ENCODE data around the gene RBBP5. TPM values are rescaled to one million over a fixed set of nuclear protein-coding genes. Genes with fewer than 3 reads are reported as not detected.
A peak's percentile ranks its signal among the peaks of the same experiment; 100 is the strongest.

RBBP5 gene
- total RNA-seq, 4 donors from 2014 or later = 4.9 to 33.7 (median 24.7) TPM

GRCh38 chr1:205150651-205151428, 29.1 kb upstream of the RBBP5 start:
- intact Hi-C loops (cut with DNase I; ENCODE audit: low total_unique reads) = no loop called here
- H3K36me3 ChIP-seq = no peaks in the 10 kb centered on the region
- TF ChIP-seq, protein P1, sequence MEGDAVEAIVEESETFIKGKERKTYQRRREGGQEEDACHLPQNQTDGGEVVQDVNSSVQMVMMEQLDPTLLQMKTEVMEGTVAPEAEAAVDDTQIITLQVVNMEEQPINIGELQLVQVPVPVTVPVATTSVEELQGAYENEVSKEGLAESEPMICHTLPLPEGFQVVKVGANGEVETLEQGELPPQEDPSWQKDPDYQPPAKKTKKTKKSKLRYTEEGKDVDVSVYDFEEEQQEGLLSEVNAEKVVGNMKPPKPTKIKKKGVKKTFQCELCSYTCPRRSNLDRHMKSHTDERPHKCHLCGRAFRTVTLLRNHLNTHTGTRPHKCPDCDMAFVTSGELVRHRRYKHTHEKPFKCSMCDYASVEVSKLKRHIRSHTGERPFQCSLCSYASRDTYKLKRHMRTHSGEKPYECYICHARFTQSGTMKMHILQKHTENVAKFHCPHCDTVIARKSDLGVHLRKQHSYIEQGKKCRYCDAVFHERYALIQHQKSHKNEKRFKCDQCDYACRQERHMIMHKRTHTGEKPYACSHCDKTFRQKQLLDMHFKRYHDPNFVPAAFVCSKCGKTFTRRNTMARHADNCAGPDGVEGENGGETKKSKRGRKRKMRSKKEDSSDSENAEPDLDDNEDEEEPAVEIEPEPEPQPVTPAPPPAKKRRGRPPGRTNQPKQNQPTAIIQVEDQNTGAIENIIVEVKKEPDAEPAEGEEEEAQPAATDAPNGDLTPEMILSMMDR (IDR thresholded peaks at IDR 0.05) = no peak
- TF ChIP-seq POLR2A (IDR thresholded peaks at IDR 0.05) = no peak

DNA sequence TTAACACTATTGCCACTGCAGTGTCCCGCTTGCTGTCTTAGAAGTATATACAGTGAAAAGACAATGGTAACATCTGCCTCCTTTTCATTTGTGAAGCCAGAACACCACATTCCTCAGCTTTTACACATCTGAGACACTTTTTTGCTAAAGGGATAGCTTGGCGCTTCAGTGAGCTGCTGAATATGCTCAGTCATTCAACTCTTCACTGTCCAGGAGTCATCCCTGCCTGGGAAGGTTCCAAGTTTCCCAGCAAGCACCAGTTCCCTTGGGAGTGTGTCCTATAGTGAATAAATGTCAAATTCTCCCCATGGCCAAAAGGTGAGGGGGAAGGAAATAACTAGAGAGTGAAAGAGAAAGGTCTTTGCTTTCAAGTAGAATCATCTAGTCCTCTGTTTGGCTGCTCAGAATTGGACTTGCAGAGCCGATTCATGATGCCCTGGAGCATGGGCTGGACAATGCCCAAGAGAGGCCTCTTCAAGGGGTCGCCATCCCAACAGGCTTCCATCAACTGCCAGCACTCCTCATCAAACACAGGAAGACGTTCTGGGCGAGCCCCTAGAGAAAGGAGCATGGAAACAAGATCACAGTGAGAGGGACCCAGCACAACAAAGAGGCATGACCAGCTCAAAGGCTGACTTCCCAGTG, 25.5 kb upstream of the RBBP5 start:
- Histone ChIP-seq H3K4me3 (no peak overlapping the region), H3K27me3 (no peaks in the 10 kb centered on the region), H3K9me3 (no peaks in the 10 kb centered on the region), H3K4me1 (no peaks in the 10 kb centered on the region), H3K27ac (no peak overlapping the region), H3K36me3 (no peaks in the 10 kb centered on the region)
- intact Hi-C loops (cut with DNase I; ENCODE audit: low total_unique reads) = no loop called here
- DNase-seq = no peak
- TF ChIP-seq POLR2A (IDR thresholded peaks at IDR 0.05) = no peak
- TF ChIP-seq, protein P1 (IDR thresholded peaks at IDR 0.05) = no peak

More at GRCh38 chr1:205150651-205151428, 29.1 kb upstream of the RBBP5 start:
- H3K27me3 ChIP-seq = no peaks in the 10 kb centered on the region
- H3K9me3 ChIP-seq = no peaks in the 10 kb centered on the region
- H3K4me1 ChIP-seq = no peaks in the 10 kb centered on the region
- no peak overlapping the region for H3K27ac ChIP-seq
- H3K4me3 ChIP-seq = no peak overlapping the region
- no peak for DNase-seq

DNA sequence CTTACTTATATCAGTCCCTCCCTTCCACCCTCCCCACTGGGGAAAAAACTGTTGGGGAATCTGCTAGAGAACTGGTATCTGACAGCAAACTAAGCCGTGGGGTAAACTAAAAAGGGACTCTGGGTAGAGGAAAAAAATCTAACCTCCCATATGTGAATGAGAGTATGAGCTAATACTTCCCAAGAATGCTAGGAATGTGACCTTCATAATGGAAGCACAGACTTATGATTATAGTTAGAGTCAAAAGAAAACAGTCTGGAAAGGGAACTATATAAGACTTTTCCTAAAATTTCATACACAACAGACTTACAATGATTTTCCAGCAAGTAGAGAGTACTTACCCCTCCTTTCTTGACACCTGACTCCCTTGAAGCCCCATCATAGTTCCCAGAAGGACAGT, 23.0 kb upstream of the RBBP5 start:
- Histone ChIP-seq H3K9me3 (no peaks in the 10 kb centered on the region), H3K36me3 (no peaks in the 10 kb centered on the region), H3K4me1 (no peaks in the 10 kb centered on the region), H3K27ac (peak overlapping the region in 1 of 2 donors; percentile 13), H3K4me3 (no peak overlapping the region), H3K27me3 (no peaks in the 10 kb centered on the region)
- TF ChIP-seq, protein P1 (IDR thresholded peaks at IDR 0.05) = no peak
- no peak for TF ChIP-seq POLR2A (IDR thresholded peaks at IDR 0.05)
- intact Hi-C loops (cut with DNase I; ENCODE audit: low total_unique reads) = no loop called here
- no peak for DNase-seq

DNA sequence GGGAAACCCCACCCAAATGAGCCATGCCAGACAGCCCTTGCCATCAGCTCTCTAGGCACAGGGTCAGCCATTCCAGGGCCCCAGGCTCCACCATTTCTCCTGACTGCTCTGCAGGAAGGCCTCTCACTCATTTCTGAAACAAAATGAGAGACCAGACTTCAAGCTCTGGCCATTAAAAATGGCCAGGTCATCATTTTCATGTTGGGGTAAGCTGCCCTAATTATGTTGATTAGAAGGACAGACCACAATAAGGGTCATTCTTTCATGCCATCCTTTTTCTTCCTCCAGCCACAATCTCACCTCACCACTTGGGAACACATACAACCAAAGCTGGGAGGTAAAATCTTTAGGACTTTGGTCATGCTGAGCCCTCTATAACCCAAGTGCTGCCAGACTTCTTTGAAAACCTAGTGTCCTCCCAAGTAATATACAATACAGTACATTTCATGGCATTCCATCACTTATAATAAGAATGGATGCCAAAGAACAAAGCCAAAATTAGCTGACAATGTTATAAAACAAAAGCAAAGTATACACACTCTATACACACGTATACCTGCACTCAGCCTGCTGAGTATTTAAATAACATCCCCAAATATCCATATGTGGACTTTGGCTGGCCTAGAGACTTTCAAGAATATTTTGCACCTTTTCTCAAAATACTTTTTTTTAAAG, 22.4 kb upstream of the RBBP5 start:
- Histone ChIP-seq H3K27ac (no peak overlapping the region), H3K4me1 (no peaks in the 10 kb centered on the region), H3K36me3 (no peaks in the 10 kb centered on the region), H3K4me3 (no peak overlapping the region), H3K9me3 (no peaks in the 10 kb centered on the region), H3K27me3 (no peaks in the 10 kb centered on the region)
- no peak for TF ChIP-seq POLR2A (IDR thresholded peaks at IDR 0.05)
- TF ChIP-seq, protein P1 (IDR thresholded peaks at IDR 0.05) = no peak
- intact Hi-C loops (cut with DNase I; ENCODE audit: low total_unique reads) = no loop called here
- DNase-seq = no peak

- Histone ChIP-seq H3K4me1 (no peaks in the 10 kb centered on the region), H3K36me3 (no peaks in the 10 kb centered on the region), H3K27me3 (no peaks in the 10 kb centered on the region), H3K4me3 (no peak overlapping the region), H3K9me3 (no peaks in the 10 kb centered on the region), H3K27ac (peak overlapping the region in 1 of 2 donors; percentile 25)
- DNase-seq = no peak
- intact Hi-C loops (cut with DNase I; ENCODE audit: low total_unique reads) = no loop called here
- no peak for TF ChIP-seq POLR2A (IDR thresholded peaks at IDR 0.05)
- TF ChIP-seq, protein P1 (IDR thresholded peaks at IDR 0.05) = no peak
These were observed 20.3 kb upstream of the RBBP5 start for GRCh38 chr1:205142102-205142469.

Measured in uterus (tissue), 4 donors.